Activated T-cell treated with anti-CD3 and anti-CD28 coated beads for 4 hours (primary cell): Measurements from ENCODE around the gene HNF4A.

Experiments
- DNase-seq: peaks from one replicate; pipeline ENCODE4 v3.0.0-alpha.2; 2020

HNF4A gene

DNA sequence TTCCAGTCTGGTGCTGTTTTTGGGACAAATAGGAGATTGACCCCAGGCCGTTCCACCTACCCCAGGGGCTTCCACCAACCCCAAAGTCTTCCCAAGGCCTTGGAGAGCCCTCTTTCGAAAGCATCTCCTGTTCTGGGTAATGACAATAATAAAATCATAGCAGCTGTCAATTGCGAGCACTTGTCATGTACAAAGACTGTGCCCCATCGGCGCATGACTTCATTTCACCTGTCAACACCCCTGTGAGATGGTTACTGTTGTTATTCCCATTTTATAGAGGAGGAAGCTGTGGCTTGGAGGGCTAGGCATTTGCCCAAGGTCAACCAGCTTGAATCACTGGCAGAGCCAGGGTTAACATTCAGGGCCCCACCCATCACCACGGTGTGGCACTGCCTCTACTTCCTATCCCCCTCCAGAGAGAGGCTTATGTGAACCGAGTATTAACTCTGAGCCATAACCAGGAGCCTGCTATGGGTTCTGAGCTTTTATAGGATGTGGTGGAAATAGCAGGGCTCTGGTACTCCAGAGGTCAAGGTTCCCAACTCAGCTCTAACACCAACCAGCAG is 51.2 kb downstream of the HNF4A start:
- DNase-seq: no peak

GRCh38 chr20:44407402-44408184 is 52.1 kb downstream of the HNF4A start:
- DNase-seq: no peak

- no peak for DNase-seq
Measured at GRCh38 chr20:44409132-44409600, 53.7 kb downstream of the HNF4A start.

DNA sequence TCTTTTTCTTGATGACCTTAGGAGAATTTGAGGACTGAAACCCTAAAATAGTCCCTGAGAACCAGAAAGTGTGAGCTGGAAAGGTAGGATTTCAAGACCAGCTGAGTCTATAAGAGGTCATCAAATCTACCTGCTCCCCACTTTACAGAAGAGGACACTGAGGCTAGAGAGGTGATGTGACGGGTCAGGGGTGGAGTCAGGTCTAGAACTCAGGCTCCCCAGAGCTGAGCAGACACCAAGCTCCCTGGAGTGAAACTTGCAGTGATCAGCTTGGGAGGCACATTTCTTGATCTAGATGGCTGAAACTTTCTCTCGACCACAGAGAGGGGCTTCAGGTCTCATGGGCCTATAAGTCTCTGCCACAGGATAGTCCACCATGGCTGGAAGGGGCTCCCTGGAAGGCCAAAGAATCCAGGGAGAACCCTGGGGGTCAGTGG is 55.1 kb downstream of the HNF4A start:
- no peak for DNase-seq

DNA sequence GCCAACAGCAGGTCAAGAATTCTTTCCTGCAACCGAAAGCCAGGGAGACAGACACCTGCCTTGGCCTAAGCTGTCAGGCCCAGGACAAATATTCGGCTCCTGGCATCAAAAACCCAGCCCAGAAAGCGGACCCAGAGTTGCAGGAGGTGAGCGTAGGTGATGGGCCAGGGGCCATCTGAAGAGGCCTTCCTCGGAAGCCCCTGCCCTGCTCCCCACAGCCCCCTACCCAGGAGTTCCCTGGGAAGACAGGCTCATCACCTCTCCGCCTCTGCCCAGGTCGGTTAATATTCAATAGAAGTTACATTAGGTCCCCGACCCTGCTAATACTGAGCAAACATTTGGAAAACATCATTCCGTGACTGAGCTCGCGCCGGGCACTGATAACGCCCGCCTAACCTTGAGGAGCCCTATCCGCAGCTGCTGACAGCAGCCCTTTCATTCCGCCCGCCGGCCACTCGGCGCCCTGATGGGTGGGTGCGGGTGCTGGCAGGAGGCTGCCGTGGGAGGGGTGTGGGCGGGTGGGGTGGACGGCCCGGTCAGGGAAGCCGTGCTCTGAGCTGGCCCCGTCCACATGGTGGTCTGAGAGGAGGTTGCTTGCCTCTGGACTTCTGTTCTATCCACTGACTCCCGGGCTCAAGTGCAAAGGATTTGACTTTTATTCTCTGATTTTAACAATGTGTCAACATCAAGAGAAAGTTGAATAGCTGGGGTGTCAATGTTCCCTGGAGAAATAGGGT is 55.7 kb downstream of the HNF4A start:
- no peak for DNase-seq

GRCh38 chr20:44411757-44412401 is 56.4 kb downstream of the HNF4A start:
- DNase-seq: no peak

- no peak for DNase-seq
Measured at GRCh38 chr20:44412402-44413144, 57.1 kb downstream of the HNF4A start.

GRCh38 chr20:44413575-44414345 is 58.3 kb downstream of the HNF4A start:
- no peak for DNase-seq

DNA sequence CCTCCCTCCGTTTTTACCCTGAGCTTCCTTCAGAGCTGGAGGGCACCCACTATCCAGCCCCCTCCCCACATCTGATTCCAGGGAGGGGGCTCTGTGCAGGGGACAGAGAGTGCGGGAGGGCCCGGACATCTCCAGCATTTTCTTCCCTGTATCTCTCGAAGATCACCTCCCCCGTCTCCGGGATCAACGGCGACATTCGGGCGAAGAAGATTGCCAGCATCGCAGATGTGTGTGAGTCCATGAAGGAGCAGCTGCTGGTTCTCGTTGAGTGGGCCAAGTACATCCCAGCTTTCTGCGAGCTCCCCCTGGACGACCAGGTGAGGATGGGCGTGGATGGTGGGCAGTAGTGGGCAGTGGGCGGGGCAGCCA is 58.8 kb downstream of the HNF4A start:
- DNase-seq: no peak

GRCh38 chr20:44414808-44415207 is 59.3 kb downstream of the HNF4A start:
- DNase-seq: no peak

DNA sequence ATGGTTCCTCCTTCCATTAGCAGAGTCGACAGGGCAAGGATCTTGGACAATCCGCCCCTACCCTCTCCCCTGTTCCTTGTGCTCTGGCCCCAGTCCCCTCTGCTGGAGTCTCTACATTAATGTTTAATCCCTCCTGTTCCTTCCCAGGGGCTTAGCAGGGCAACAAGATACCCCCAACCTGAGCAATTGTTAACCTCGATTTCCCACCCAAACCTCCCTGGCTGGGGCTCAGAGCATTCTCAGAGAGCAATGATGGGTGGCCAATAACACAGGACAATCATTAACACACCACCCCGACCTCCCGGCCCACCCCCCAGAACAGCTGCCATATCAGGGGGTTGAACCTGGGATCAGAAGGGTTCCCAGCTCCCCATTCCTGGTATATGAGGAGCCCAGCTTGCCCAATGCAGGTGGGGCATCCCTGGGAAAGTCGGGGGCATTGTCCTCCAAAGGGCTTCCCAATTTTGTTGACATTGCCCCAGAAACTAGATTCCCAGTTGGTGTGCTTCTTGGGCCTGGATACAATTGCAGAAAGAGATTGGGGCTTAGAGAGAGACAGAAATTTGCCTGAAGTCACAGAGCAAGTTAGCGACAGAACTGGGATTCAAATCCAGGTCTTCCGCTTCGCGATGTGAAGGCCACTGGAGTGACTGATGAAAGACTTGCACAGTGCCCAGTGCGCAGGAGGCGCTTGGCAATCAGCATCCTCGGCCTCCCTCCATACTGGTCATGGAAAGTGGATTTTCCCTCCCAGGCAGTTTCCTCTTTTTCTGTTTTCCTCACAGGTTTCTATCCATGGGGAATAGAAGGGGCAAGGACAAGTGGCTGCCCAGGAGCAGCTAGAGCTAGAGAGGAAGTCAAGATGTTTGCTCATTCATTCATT is 60.6 kb downstream of the HNF4A start:
- DNase-seq: no peak

DNA sequence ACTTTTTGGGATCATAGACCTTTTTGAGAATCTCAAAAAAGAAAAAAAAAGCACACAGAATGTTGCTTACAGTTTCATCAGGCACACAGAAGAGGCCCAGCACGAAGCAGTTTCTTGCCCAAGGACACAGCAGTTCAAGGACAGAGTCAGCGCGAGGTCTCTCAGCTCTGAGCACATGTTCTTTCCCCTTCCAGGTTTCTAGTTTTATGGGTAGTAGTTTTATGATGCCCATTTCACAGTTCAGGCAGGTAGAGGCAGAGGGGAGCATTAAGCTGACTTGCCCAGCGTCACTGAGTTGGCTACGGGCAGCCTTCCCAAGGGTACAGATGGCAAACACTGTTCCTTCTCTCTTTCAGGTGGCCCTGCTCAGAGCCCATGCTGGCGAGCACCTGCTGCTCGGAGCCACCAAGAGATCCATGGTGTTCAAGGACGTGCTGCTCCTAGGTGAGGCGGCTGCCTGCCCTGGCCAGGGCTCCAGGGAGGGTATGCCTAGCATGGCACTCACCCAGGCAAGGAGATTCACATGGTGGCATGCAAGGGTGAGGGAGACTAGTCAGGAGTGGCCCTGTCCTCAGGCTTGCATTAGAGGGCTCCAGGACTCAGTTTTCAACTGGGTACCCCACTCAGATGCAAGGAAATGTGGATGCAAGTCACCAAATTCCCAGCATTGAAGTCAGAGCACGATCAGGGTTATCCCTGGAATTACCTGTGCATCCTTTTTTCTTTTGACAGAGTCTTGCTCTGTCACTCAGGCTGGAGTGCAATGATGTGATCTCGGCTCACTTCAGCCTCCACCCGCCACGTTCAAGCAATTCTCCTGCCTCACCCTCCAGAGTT is 62.8 kb downstream of the HNF4A start:
- DNase-seq: no peak

- no peak for DNase-seq
Measured at GRCh38 chr20:44419131-44419844, 63.8 kb downstream of the HNF4A start.

DNA sequence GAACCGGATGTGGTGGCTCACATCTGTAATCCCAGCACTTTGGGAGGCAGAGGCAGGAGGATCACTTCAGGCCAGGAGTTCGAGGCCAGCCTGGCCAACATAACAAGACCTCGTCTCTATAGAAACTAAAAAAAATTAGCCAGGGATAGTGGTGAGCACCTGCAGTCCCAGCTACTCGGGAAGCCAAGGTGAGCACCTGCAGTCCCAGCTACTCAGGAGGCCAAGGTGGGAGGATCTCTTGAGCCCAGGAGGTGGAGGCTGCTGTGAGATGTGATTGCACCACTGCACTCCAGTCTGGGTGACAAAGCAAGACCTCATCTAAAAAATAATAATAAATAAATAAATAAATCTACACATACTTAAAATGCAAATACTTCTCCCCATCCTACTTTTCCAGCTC is 65.0 kb downstream of the HNF4A start:
- no peak for DNase-seq

DNA sequence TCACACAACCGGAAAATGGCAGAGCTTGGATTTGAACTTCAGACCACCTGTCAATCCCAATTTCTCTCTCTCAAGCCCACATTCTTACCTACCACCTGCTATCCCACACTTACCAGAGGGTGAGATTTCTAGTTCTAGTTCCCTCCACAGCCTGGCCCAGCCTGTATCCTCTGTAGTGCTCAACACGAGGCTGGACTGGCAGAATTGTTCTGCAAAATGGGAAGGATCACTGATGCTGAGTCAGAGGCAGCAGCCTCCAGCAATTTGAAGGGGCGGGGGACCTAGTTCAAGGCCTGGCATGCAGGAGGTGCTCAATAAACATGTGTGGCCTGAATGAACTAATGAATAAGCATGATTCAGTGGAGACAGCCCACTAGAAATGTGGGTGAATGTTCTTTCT is 66.6 kb downstream of the HNF4A start:
- DNase-seq: no peak

- no peak for DNase-seq
Measured at GRCh38 chr20:44423480-44423879, 68.0 kb downstream of the HNF4A start.

DNA sequence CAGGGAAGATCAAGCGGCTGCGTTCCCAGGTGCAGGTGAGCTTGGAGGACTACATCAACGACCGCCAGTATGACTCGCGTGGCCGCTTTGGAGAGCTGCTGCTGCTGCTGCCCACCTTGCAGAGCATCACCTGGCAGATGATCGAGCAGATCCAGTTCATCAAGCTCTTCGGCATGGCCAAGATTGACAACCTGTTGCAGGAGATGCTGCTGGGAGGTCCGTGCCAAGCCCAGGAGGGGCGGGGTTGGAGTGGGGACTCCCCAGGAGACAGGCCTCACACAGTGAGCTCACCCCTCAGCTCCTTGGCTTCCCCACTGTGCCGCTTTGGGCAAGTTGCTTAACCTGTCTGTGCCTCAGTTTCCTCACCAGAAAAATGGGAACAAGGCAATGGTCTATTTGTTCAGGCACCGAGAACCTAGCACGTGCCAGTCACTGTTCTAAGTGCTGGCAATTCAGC is 68.6 kb downstream of the HNF4A start:
- DNase-seq: no peak

DNA sequence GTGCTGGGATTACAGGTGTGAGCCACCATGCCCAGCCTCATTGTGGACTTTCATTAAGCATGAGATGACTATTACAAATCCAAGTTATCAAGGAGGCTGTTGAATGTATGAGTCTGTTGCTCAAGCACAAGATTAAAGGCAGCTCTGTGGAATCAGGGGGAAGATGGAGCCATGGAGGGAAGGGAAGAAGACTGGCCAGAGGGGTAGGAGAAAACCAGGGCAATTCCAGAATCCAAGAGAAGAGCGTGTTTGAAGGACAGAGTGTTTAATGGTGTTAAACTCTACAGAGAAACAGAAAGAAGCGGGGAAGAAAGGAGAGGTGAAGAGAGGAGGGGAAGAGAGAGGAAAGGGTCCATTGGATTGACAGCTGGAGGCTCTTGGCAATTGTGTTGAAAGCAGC is 70.4 kb downstream of the HNF4A start:
- DNase-seq: no peak
